Activated naive CD8-positive, alpha-beta T cell treated with anti-CD3 and anti-CD28 coated beads, Interleukin-2, amount 50 U/mL, for 24 hours (primary cell): ENCODE data around the gene FUBP3.

Experiments used
- ATAC-seq: fragments of 150-1000 bp; cut with Tn5 transposase; one replicate; pipeline ENCODE4 v1.10.0; 2021
- DNase-seq: peaks from one replicate; pipeline ENCODE4 v3.0.0; 2021
- H3K27ac Mint-ChIP-seq: one replicate; pipeline ENCODE4 v1.8.0; 2021; ENCODE audit warnings: mild to moderate bottlenecking, mixed read lengths
- H3K27me3 Mint-ChIP-seq: one replicate; pipeline ENCODE4 v1.8.0; 2021; ENCODE audit warnings: mixed read lengths
- H3K36me3 Mint-ChIP-seq: one replicate; pipeline ENCODE4 v1.8.0; 2021; ENCODE audit warnings: low read depth, mixed read lengths
- H3K4me1 Mint-ChIP-seq: one replicate; pipeline ENCODE4 v1.8.0; 2021; ENCODE audit warnings: mixed read lengths
- H3K4me3 Mint-ChIP-seq: one replicate; pipeline ENCODE4 v1.8.0; 2021; ENCODE audit warnings: mild to moderate bottlenecking, moderate library complexity, mixed read lengths
- H3K9me3 Mint-ChIP-seq: one replicate; pipeline ENCODE4 v1.8.0; 2021; ENCODE audit warnings: mixed read lengths

The FUBP3 gene

DNA sequence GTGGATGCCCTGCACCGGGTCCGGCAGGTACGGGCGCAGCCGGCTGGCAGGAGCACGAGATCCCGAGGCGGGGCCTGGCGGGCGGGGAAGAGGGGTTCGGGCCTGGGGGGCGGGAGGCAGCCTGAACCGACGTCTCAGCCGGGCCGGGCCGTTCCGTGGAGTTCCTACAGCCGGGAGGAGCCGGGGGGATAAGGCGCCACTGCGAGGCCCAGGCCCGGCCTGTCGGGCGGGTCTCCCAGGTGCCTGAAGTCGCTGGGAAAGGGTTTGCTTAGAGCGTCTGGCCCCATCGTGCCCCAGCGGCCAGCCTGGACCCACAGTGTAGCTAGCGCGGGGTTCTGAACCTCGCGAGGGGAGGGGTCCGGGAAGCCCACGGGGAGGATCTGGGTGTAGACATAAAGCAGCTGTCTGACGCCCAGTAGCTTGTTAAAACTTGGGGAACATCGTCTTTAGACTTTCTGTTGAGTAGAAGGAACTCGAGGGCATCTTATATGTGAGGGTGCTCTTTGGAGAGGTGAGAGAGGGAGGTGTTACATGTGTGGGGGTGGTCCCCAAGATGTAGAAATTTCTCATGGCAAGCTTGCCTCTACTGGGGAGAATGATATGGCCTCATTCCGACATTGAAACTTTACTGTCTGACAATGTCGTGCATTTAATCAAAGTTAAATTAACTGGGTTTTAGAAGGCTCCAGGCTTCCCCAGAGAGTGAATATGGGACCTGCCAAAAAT is 524 bp downstream of the FUBP3 start:
- no peak for DNase-seq
- peaks cover 14% of the 10 kb centered on the region for H3K36me3 Mint-ChIP-seq
- peaks cover 43% of the 10 kb centered on the region for H3K4me1 Mint-ChIP-seq
- no peaks in the 10 kb centered on the region for H3K9me3 Mint-ChIP-seq
- H3K27ac Mint-ChIP-seq: peak overlapping the region; percentile 85
- peak overlapping the region; percentile 92 for H3K4me3 Mint-ChIP-seq
- ATAC-seq: peak; percentile 1
- H3K27me3 Mint-ChIP-seq: no peaks in the 10 kb centered on the region

DNA sequence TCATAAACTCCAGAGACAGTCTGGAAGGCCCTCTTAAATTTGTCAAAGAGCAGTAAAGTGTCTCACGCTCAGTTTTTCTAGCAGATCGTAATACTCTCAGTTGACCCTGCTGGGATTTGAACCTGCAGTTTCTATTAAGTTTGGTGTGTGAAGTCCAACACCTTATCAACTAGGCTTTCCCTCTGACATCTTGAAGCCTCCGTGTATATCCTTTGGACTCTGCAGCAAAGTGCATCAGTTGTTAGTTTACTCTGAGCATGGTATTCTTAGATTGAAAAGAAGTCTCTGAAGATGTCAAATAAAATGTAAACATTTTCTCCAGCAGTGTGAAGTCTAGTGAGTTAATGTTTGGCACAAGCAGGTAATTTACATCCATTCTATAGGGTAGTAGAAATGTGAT is 2.4 kb downstream of the FUBP3 start:
- H3K27me3 Mint-ChIP-seq: no peaks in the 10 kb centered on the region
- no peak for DNase-seq
- H3K4me1 Mint-ChIP-seq: peaks cover 46% of the 10 kb centered on the region
- peaks cover 16% of the 10 kb centered on the region for H3K36me3 Mint-ChIP-seq
- no peak overlapping the region for H3K4me3 Mint-ChIP-seq
- ATAC-seq: no peak
- no peaks in the 10 kb centered on the region for H3K9me3 Mint-ChIP-seq
- H3K27ac Mint-ChIP-seq: no peak overlapping the region

DNA sequence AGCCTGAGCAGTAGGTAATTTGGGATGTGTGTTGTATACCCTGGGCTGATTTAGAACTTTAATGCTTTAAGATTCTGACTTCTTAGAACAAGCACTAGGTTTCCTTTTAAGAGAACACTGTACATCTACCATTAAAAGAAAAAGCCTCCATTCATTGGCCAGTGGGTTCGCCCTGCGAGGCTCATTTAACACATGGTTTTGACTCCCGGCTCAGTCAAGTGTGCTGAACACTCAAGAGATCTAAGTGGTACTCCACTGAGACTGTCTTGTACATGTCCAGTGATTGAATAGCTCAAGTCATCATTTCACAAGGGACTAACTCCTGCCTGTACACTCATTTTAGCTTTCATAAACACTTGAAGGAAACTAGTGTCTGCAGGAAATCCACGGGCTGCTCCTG is 3.9 kb downstream of the FUBP3 start:
- peaks cover 48% of the 10 kb centered on the region for H3K4me1 Mint-ChIP-seq
- no peaks in the 10 kb centered on the region for H3K9me3 Mint-ChIP-seq
- DNase-seq (no peak), ATAC-seq (no peak)
- H3K4me3 Mint-ChIP-seq: no peak overlapping the region
- peaks cover 16% of the 10 kb centered on the region for H3K36me3 Mint-ChIP-seq
- peak overlapping the region; percentile 8 for H3K27ac Mint-ChIP-seq
- no peaks in the 10 kb centered on the region for H3K27me3 Mint-ChIP-seq

DNA sequence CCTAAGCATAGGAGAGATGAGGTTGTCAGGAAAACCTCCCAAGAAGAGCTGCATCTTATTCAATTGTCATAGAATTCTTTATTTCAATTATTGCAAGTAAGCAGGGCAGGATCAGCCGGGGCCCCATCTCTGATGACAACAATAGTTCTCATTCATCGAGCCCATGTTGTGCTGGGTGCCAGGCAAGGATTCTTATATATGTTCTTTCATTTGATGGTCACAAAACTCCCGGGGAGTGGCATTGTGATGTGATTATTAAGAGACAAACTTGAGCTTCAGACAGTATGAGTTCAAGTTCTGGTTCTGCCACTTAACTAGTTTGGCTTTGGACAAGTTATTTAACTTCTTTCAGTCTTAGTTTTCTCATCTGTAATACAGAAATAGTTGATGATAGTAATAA is 8.5 kb downstream of the FUBP3 start:
- no peak overlapping the region for H3K27ac Mint-ChIP-seq
- no peaks in the 10 kb centered on the region for H3K9me3 Mint-ChIP-seq
- peaks cover 14% of the 10 kb centered on the region for H3K4me1 Mint-ChIP-seq
- peaks cover 9% of the 10 kb centered on the region for H3K36me3 Mint-ChIP-seq
- H3K4me3 Mint-ChIP-seq: no peak overlapping the region
- DNase-seq (no peak), ATAC-seq (no peak)
- H3K27me3 Mint-ChIP-seq: no peaks in the 10 kb centered on the region

DNA sequence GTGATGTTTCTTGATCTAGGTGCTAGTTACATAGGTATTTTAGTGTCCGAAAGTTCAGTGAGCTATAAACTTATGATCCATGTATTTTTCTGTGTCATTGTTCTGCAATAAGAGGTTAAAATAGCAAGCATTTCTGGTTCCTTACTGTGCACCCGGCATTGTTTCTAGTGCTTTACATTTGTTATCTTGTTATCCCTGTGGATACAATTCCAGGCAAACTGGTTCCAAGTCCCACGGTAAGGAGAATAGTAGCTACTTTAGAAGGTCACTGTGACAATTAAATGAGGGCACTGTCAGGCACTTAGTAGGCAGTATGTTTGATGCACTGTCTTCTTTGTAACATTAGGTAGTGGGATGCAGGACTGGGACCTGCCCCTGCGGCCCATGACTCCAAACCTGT is 9.0 kb downstream of the FUBP3 start:
- Mint-ChIP-seq H3K27me3 (no peaks in the 10 kb centered on the region), H3K36me3 (peaks cover 9% of the 10 kb centered on the region), H3K4me3 (no peak overlapping the region), H3K4me1 (peaks cover 10% of the 10 kb centered on the region), H3K9me3 (no peaks in the 10 kb centered on the region), H3K27ac (no peak overlapping the region)
- no peak for ATAC-seq
- no peak for DNase-seq

DNA sequence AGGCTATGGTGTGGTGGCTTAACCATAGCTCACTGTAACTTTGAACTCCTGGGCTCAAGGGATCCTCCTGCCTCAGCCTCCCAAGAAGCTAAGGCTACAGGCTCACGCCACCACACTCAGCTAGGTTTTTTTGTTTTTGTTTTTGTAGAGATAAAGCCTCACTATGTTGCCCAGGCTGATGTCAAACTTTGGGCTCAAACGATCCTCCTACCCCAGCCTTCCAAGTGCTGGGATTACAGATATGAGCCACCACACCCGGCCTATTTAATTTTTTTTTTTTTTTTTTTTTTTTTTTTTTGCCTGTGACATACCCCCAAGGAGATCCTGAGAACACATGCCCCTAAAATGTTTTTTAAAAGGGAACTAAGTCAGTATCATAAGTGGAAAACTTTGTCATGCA is 10.4 kb downstream of the FUBP3 start:
- DNase-seq (no peak), ATAC-seq (no peak)
- Mint-ChIP-seq H3K36me3 (peaks cover 10% of the 10 kb centered on the region), H3K27ac (no peak overlapping the region), H3K4me1 (peaks cover 9% of the 10 kb centered on the region), H3K9me3 (no peaks in the 10 kb centered on the region), H3K27me3 (no peaks in the 10 kb centered on the region), H3K4me3 (no peak overlapping the region)

DNA sequence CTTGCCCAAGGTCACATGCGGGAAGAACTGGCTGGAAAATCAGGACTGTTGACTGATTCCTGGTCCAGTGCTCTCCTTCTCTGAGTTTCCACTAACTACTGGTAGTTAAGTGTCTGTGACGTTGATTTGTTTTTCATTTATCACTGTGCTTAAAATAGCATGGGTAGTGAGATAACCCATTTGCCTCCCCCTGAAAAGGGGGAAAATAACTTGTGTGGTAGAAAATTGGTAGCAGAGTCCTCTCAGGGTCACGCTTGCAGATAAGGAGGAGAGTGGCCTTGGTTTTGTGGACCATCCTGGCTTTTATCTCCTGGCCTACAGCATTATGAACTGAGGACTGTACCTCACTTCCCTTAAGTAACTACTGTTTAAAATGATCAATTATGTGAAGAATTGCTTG is 10.9 kb downstream of the FUBP3 start:
- no peak for DNase-seq
- Mint-ChIP-seq H3K27me3 (no peaks in the 10 kb centered on the region), H3K4me3 (no peak overlapping the region), H3K9me3 (no peaks in the 10 kb centered on the region), H3K36me3 (peaks cover 8% of the 10 kb centered on the region), H3K4me1 (peaks cover 6% of the 10 kb centered on the region), H3K27ac (no peak overlapping the region)
- no peak for ATAC-seq

DNA sequence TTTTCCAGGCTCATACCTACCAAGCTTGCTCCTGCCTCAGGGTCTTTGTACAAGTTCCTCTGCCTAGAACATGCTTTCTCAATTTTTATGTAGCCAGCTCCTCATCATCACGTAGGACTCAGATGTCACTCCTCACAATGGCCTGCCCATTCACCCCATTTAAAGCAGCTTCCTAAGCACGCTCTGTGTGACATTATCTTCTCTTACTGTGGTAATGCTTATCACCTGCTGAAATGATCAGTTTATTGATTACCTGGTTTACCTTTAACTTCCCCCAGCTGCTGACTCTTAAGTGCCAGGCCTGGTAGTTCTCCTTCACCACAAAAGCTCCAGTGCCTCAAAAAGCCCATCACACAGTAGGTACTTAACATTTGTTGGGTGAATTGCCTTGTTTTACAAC is 13.6 kb downstream of the FUBP3 start:
- H3K4me1 Mint-ChIP-seq: no peaks in the 10 kb centered on the region

DNA sequence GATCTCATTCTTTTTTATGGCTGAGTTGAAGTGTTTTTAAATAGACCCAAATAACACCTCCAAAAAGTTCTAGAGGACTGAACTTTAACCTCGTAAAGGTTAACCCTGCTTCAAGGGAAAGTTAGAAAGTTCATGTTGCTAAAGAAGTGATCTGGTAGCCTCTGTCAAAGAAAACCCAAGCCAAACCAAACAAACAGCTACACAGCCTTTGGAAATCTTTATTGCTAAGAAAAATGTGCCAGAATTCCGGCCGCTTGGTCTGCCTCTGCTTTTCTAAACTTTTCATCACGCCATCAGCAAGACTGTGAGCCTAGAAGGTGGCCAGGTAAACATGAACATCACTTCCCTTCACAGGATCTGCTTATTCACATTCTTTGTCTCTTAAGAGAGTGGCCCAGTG is 17.9 kb downstream of the FUBP3 start:
- Mint-ChIP-seq H3K4me3 (no peak overlapping the region), H3K9me3 (no peaks in the 10 kb centered on the region), H3K27ac (no peak overlapping the region), H3K36me3 (peaks cover 34% of the 10 kb centered on the region), H3K4me1 (no peaks in the 10 kb centered on the region), H3K27me3 (no peaks in the 10 kb centered on the region)
- ATAC-seq (no peak), DNase-seq (no peak)

More for the DNA sequence above, 13.6 kb downstream of the FUBP3 start:
- Mint-ChIP-seq H3K27ac (no peak overlapping the region), H3K4me3 (no peak overlapping the region), H3K27me3 (no peaks in the 10 kb centered on the region), H3K36me3 (peaks cover 22% of the 10 kb centered on the region), H3K9me3 (no peaks in the 10 kb centered on the region)
- no peak for ATAC-seq
- no peak for DNase-seq

DNA sequence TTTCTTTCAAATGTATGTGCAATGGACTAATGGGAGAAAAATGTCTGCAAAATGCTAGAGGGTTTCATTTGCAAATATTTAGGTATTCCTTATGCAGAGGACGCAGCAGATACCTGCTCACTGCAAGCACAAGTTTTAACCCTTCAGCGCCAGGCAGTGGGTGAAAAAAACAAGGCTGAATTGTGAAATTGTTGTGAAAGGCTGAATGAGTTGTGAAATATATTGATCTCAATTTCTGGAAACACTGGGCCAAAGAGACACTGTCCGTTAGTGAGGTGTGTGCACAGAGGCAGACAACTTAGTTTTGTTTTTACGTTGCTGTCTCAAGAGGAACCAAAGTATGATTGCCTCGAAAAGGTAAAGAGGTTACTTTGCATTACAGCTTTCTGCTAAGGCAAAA is 18.8 kb downstream of the FUBP3 start:
- no peaks in the 10 kb centered on the region for H3K9me3 Mint-ChIP-seq
- DNase-seq (no peak), ATAC-seq (no peak)
- H3K4me1 Mint-ChIP-seq: no peaks in the 10 kb centered on the region
- H3K27me3 Mint-ChIP-seq: no peaks in the 10 kb centered on the region
- H3K27ac Mint-ChIP-seq: no peak overlapping the region
- no peak overlapping the region for H3K4me3 Mint-ChIP-seq
- peaks cover 33% of the 10 kb centered on the region for H3K36me3 Mint-ChIP-seq

DNA sequence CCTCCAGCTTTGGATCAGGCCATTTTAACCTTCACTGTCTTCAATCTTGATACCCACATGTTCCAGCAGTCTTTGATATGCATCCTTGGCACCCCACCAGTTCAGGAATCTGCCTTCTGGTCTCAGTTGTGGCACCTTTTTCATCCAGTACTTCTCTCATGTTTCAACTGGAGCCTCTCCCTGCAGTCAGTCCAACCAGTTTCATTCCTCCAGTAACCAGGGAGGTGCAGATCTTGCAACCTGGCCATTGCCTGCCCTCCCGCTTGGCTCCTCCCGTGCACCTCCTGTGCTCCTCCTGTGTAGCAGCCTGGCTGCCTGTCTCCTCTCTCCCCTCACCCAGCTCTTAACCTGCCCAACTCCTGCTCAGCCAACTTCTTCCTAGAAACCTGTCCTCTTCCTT is 20.2 kb downstream of the FUBP3 start:
- no peak for ATAC-seq
- Mint-ChIP-seq H3K27me3 (no peaks in the 10 kb centered on the region), H3K4me1 (no peaks in the 10 kb centered on the region), H3K4me3 (no peak overlapping the region), H3K27ac (no peak overlapping the region), H3K36me3 (peaks cover 37% of the 10 kb centered on the region), H3K9me3 (no peaks in the 10 kb centered on the region)
- no peak for DNase-seq

DNA sequence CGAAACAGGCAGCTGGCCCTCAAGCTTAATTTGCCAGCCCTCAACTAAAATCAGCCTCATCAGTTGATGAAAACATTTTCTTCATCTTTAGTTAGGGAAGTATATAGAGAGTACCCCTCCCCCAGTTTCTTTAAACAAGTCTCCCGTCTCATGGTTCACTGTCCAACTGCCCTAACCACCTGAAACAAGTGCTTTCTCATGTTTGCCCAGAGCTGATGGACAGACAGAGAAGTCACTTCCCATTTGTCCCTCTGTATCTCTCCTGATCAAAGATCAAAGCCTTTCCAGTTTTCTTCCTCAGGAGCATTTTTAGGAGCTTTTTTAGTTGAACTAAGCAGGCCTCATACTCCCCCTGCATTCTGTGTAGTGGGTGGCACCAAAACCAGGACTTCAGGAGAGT is 21.7 kb downstream of the FUBP3 start:
- no peaks in the 10 kb centered on the region for H3K9me3 Mint-ChIP-seq
- peaks cover 2% of the 10 kb centered on the region for H3K4me1 Mint-ChIP-seq
- no peak overlapping the region for H3K4me3 Mint-ChIP-seq
- peaks cover 38% of the 10 kb centered on the region for H3K36me3 Mint-ChIP-seq
- no peaks in the 10 kb centered on the region for H3K27me3 Mint-ChIP-seq
- H3K27ac Mint-ChIP-seq: no peak overlapping the region
- no peak for ATAC-seq
- no peak for DNase-seq

DNA sequence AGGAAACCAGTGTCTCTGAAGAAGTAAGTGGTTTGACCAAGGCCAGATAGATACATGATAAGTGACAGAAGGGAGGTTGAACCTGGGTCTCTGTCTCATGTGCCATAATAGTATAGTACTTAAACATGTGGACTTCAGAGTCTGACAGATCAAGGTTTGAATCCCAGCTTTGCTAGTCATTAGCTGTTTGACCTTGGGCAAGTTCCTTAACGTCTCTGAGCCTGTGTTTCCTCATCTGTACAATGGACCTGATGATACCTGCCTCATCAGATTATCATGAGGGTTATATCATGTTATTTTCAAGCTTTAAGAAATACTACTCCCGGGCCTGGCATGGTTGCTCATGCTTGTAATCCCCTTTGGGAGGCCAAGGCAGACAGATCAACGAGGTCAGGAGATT is 24.9 kb downstream of the FUBP3 start:
- Mint-ChIP-seq H3K4me3 (no peak overlapping the region), H3K36me3 (peaks cover 38% of the 10 kb centered on the region), H3K27ac (no peak overlapping the region), H3K27me3 (no peaks in the 10 kb centered on the region), H3K9me3 (no peaks in the 10 kb centered on the region), H3K4me1 (peaks cover 2% of the 10 kb centered on the region)
- ATAC-seq (no peak), DNase-seq (no peak)

DNA sequence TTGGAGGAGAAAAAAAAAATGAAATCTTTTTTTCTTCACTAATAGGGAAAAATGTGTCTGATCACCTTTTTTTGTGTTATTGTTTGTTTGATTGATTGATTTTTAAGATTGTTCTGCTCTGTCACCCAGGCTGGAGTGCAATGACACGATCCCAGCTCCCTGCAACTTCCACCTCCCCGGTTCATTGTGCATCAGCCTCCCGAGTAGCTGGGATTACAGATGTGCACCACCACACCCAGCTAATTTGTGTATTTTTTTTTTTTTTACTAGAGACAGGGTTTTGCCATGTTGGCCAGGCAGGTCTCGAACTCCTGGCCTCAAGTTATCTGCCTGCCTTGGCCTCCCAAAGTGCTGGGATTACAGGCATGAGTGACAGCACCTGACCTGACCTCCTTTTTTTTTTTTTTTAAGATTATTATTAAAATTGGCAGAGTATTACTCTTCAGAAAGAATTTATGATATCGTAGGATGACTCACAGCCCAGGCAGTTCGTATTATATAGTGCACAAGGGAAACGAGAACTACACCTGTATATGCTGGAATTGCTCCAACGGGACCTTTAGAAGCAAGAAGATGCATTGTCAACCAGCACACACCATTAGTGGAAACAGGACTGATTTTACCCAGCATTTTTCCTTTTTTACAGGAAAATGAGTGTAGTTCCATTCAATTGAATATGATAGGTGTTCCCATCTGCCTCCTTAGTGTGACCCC is 27.7 kb downstream of the FUBP3 start:
- no peak overlapping the region for H3K4me3 Mint-ChIP-seq
- no peak overlapping the region for H3K27ac Mint-ChIP-seq
- no peaks in the 10 kb centered on the region for H3K27me3 Mint-ChIP-seq
- peaks cover 39% of the 10 kb centered on the region for H3K36me3 Mint-ChIP-seq
- H3K9me3 Mint-ChIP-seq: no peaks in the 10 kb centered on the region
- no peak for DNase-seq
- ATAC-seq: no peak
- peaks cover 2% of the 10 kb centered on the region for H3K4me1 Mint-ChIP-seq

DNA sequence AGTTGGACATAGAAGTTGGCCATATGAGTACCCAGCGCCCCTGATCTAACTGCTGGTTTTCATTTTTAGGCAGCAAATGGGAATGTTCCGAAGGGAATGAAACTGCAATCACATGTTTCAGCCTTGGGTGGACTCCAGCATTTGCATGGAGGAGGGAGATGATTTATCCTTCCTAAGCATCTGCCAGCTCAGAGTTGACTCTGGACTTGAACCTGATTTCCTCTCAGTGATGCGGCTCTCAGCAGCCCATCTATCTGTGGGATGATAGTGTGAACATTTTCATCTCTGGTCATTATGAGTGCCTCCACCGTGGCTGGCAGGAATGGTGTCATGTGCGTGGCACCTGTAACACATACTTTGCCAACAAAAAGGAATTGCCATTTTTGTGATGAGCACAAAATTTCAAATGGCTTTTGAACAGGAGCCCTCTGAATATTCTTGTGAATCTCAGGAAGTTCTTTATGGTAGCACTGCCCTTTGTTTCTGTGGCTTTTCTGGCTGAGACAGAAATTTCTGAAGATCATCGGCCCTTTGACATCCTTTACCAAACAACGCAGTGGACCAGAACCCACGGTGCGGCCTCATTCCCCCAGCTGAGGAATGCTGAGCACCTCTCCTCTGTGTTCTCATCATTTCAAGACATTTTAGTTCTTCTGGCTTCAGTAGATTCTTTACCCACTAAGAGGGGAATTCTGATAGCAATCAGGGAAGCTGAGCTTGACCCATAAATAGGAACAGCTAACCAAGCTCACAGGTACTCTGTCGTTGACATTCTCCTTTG is 28.5 kb downstream of the FUBP3 start:
- H3K27me3 Mint-ChIP-seq: no peaks in the 10 kb centered on the region
- ATAC-seq: no peak
- no peak overlapping the region for H3K27ac Mint-ChIP-seq
- no peak for DNase-seq
- H3K4me1 Mint-ChIP-seq: peaks cover 2% of the 10 kb centered on the region
- no peak overlapping the region for H3K4me3 Mint-ChIP-seq
- peaks cover 42% of the 10 kb centered on the region for H3K36me3 Mint-ChIP-seq
- H3K9me3 Mint-ChIP-seq: no peaks in the 10 kb centered on the region
